HG03565 (cell line): ENCODE data around the gene PRAMEF6.
"Not testable (repeated sequence)": the region's sequence is repeated elsewhere in the genome, so short reads cannot be mapped to it uniquely, and the experiment has no call there.

Experiments
- ATAC-seq: cut with Tn5 transposase; IDR thresholded peaks from one replicate; pipeline ENCODE4 v1.9.1; 2021; ENCODE audit warnings: mild to moderate bottlenecking, moderate library complexity; ENCODE audit not compliant: unreplicated experiment

Gene PRAMEF6

GRCh38 chr1:12947480-12947879, at the start of gene PRAMEF6:
PRAMEF6 (minus strand) TSS chr1:12947580; CDS start chr1:12942518, 5,062 bp downstream.
- ATAC-seq: not testable (repeated sequence)

- ATAC-seq: not testable (repeated sequence)
Observed at GRCh38 chr1:12924368-12924767, 23.0 kb downstream of the PRAMEF6 start.

- not testable (repeated sequence) for ATAC-seq
Observed at GRCh38 chr1:12921749-12922148, 25.6 kb downstream of the PRAMEF6 start.

- not testable (repeated sequence) for ATAC-seq
Observed at GRCh38 chr1:12916310-12916709, 31.1 kb downstream of the PRAMEF6 start, which contains the start of gene PRAMEF7. PRAMEF7 (plus strand) TSS chr1:12916610; CDS start chr1:12917693, 1,083 bp downstream.

- ATAC-seq: not testable (repeated sequence)
Observed at GRCh38 chr1:12903793-12904572, 43.4 kb downstream of the PRAMEF6 start.

GRCh38 chr1:12899186-12899585, 48.2 kb downstream of the PRAMEF6 start:
- ATAC-seq: not testable (repeated sequence)

GRCh38 chr1:12898170-12898569, 49.2 kb downstream of the PRAMEF6 start, which contains the start of gene PRAMEF10:
PRAMEF10 (minus strand) TSS chr1:12898270; CDS start chr1:12895847, 2,423 bp downstream.
- ATAC-seq: not testable (repeated sequence)
